CD14-positive monocyte (primary cell): ENCODE measurements around the gene TMIGD1. TPM values are rescaled to one million over a fixed set of nuclear protein-coding genes. Genes with fewer than 3 reads are reported as not detected.

Experiments used
- DNase-seq, 3 donors: peaks; one replicate each; pipeline ENCODE4 v3.0.0-alpha.2; 2011 to 2022
- H2AFZ ChIP-seq: 2 replicates; pipeline ENCODE4 v1.6.0; 2012; ENCODE audit warnings: mild to moderate bottlenecking, low read depth, low read length, inconsistent platforms; ENCODE audit not compliant: insufficient read depth, poor library complexity, severe bottlenecking
- H3K27ac ChIP-seq, 2 donors: 1 replicate in 1 of 2; 2 replicates in 1 of 2; pipeline ENCODE4 v1.5.1; 2012 to 2013; ENCODE audit warnings: low read length in 2 of 2, control low read depth in 1 of 2, inconsistent platforms in 1 of 2, low read depth in 1 of 2, mild to moderate bottlenecking in 1 of 2
- H3K27me3 ChIP-seq, 2 donors: one replicate each; pipeline versions ENCODE4 v1.6.0 to v1.6.1; 2011 to 2013; ENCODE audit warnings: low read length in 2 of 2; ENCODE audit not compliant: control insufficient read depth in 2 of 2, insufficient read depth in 2 of 2
- H3K36me3 ChIP-seq, 2 donors: replicated peaks in 1 of 2; 1 replicate in 1 of 2; 2 replicates in 1 of 2; pipeline versions ENCODE4 v1.5.1 to v1.6.1; 2012 to 2013; ENCODE audit warnings: low read length in 2 of 2, control low read depth in 1 of 2, inconsistent platforms in 1 of 2, mild to moderate bottlenecking in 1 of 2; ENCODE audit not compliant: insufficient read depth in 2 of 2, control insufficient read depth in 1 of 2
- H3K4me1 ChIP-seq, 2 donors: 1 replicate in 1 of 2; 2 replicates in 1 of 2; pipeline versions ENCODE4 v1.5.1 to v1.6.1; 2012 to 2013; ENCODE audit warnings: low read length in 2 of 2, control low read depth in 1 of 2, inconsistent platforms in 1 of 2, mild to moderate bottlenecking in 1 of 2, moderate library complexity in 1 of 2; ENCODE audit not compliant: insufficient read depth in 2 of 2, control insufficient read depth in 1 of 2
- H3K4me2 ChIP-seq: replicated peaks from 2 replicates; pipeline ENCODE3; 2012; ENCODE audit warnings: low read length, moderate library complexity, mild to moderate bottlenecking; ENCODE audit not compliant: poor library complexity, severe bottlenecking; ENCODE audit errors: extremely low read depth
- H3K4me3 ChIP-seq, 3 experiments: fragments of 200-600 bp in 1 of 3; sonication (generic) in 1 of 3; replicated peaks in 1 of 3; 1 replicate in 2 of 3; 2 replicates in 1 of 3; pipeline ENCODE4 v1.5.1; 2011 to 2013; ENCODE audit warnings: low read length in 3 of 3, mild to moderate bottlenecking in 3 of 3, control low read depth in 2 of 3, low read depth in 2 of 3, inconsistent platforms in 1 of 3, moderate library complexity in 1 of 3
- H3K79me2 ChIP-seq: 2 replicates; pipeline ENCODE4 v1.6.0; 2012; ENCODE audit warnings: mild to moderate bottlenecking, control low read depth, inconsistent platforms, low read length, moderate library complexity; ENCODE audit not compliant: insufficient read depth
- H3K9ac ChIP-seq: 2 replicates; pipeline ENCODE4 v1.6.0; 2017; ENCODE audit warnings: low read length, mild to moderate bottlenecking; ENCODE audit not compliant: insufficient read depth, poor library complexity, severe bottlenecking
- H3K9me3 ChIP-seq, 2 donors: replicated peaks in 1 of 2; 1 replicate in 1 of 2; 2 replicates in 1 of 2; pipeline versions ENCODE4 v1.5.1 to v1.6.1; 2012 to 2013; ENCODE audit warnings: low read length in 2 of 2, control low read depth in 1 of 2; ENCODE audit not compliant: control insufficient read depth in 1 of 2, insufficient read depth in 1 of 2
- H4K20me1 ChIP-seq: 2 replicates; pipeline ENCODE4 v1.6.0; 2012; ENCODE audit warnings: mild to moderate bottlenecking, low read length, control low read depth, moderate library complexity; ENCODE audit not compliant: insufficient read depth
- H3K27ac Mint-ChIP-seq, 7 donors: one replicate each; pipeline ENCODE4 v1.8.0; 2020; ENCODE audit warnings: mild to moderate bottlenecking in 7 of 7, mixed read lengths in 7 of 7, moderate library complexity in 6 of 7, inconsistent platforms in 2 of 7
- H3K27me3 Mint-ChIP-seq, 3 donors: one replicate each; pipeline ENCODE4 v1.8.0; 2021 to 2022; ENCODE audit warnings: low read depth in 3 of 3, mild to moderate bottlenecking in 3 of 3, mixed read lengths in 3 of 3, moderate library complexity in 3 of 3, inconsistent platforms in 1 of 3
- H3K36me3 Mint-ChIP-seq, 2 donors: one replicate each; pipeline ENCODE4 v1.8.0; 2020; ENCODE audit warnings: mixed read lengths in 2 of 2, inconsistent platforms in 1 of 2, mild to moderate bottlenecking in 1 of 2
- H3K4me1 Mint-ChIP-seq: one replicate; pipeline ENCODE4 v1.8.0; 2020; ENCODE audit warnings: mild to moderate bottlenecking, mixed read lengths
- H3K4me3 Mint-ChIP-seq, 2 donors: one replicate each; pipeline ENCODE4 v1.8.0; 2020; ENCODE audit warnings: mild to moderate bottlenecking in 2 of 2, mixed read lengths in 2 of 2, moderate library complexity in 1 of 2
- H3K9me3 Mint-ChIP-seq, 7 donors: one replicate each; pipeline ENCODE4 v1.8.0; 2020 to 2022; ENCODE audit warnings: mixed read lengths in 7 of 7, mild to moderate bottlenecking in 6 of 7, moderate library complexity in 6 of 7, inconsistent platforms in 2 of 7
- CTCF ChIP-seq: fragments of 200-600 bp; IDR thresholded peaks from one replicate; pipeline ENCODE4 v1.8.0; 2022; ENCODE audit warnings: antibody characterized with exemption, mild to moderate bottlenecking
- WGBS: methylation state at CpG from one replicate; pipeline ENCODE4 v1.1.5; 2013; ENCODE audit warnings: missing lambda C conversion rate; ENCODE audit not compliant: insufficient coverage; 5-methylcytosine and 5-hydroxymethylcytosine counted together
- intact Hi-C, 2 donors: fragments of 100-400 bp; cut with micrococcal nuclease; formaldehyde crosslinking; loops; one replicate each; pipeline versions ENCODE4 v1.15.0 to v1.15.1; 2023
- polyA plus RNA-seq, 3 donors: library from polyadenylated mRNA; depleted of rRNA in 1 of 3; unstranded in 2 of 3; stranded (reverse) in 1 of 3; fragments of 300-500 nt in 2 of 3; fragments of >200 nt in 1 of 3; fragmentation: Illumina TruSeq in 2 of 3; gene quantifications; 1 replicate in 2 of 3; 2 replicates in 1 of 3; pipeline ENCODE4 v1.2.3, GENCODE V29; 2012 to 2021

TMIGD1 gene
- polyA plus RNA-seq, 3 donors = not detected

DNA sequence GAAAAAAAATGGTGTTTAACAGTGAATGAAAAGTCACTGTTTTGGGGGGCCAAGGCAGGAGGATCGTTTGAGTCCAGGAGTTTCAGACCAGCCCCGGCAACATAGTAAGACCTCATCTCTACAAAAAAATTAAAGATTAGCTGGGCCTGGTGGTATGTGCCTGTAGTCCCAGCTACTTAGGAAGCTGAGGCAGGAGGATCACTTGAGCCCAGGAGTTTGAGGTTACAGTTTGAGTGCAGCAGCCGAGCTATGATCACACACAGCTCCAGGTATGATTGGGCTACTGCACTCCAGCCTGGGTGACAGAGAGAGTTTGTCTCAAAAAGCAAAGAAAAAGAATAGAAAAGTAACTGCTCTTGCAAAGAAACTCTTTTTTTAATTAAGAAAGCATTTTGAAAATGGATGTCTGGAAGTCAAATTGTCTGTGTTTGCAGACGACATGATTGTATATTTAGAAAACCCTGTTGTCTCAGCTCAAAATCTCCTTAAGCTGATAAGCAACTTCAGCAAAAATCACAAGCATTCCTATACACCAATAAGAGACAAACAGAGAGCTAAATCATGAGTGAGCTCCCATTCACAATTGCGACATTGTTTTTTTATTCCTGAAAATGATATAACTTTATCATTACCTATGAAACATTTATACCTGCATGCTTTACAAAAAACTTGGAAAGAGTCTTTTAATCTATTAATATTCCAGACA is 24.4 kb upstream of the TMIGD1 start:
- intact Hi-C loops = no loop called here
- Histone ChIP-seq H3K9me3 (peaks cover 5 to 14% of the 10 kb centered on the region in 2 donors), H2AFZ (no peak overlapping the region), H4K20me1 (no peaks in the 10 kb centered on the region), H3K36me3 (no peaks in the 10 kb centered on the region), H3K9ac (no peak overlapping the region), H3K4me1 (peaks cover 29 to 55% of the 10 kb centered on the region in 2 donors), H3K27me3 (no peaks in the 10 kb centered on the region), H3K27ac (no peak overlapping the region), H3K4me2 (no peak overlapping the region), H3K79me2 (no peaks in the 10 kb centered on the region), H3K4me3 (no peak overlapping the region)
- no CpG with 5 or more reads among the region's 5 CpGs for WGBS
- H3K4me1 Mint-ChIP-seq = peaks cover 43% of the 10 kb centered on the region
- no peak for TF ChIP-seq CTCF
- no peak for DNase-seq
- no peak overlapping the region for H3K4me3 Mint-ChIP-seq
- no peak overlapping the region for H3K27ac Mint-ChIP-seq
- H3K36me3 Mint-ChIP-seq = peaks cover 0 to 2% of the 10 kb centered on the region in 2 donors
- no peaks in the 10 kb centered on the region for H3K27me3 Mint-ChIP-seq
- H3K9me3 Mint-ChIP-seq = peaks cover 0 to 16% (median 7%) of the 10 kb centered on the region in 7 donors

- Histone ChIP-seq H3K4me2 (no peak overlapping the region), H3K4me1 (peaks cover 34 to 55% of the 10 kb centered on the region in 2 donors), H3K4me3 (no peak overlapping the region), H3K79me2 (no peaks in the 10 kb centered on the region), H3K9ac (no peak overlapping the region), H2AFZ (no peak overlapping the region), H3K27me3 (no peaks in the 10 kb centered on the region), H3K36me3 (no peaks in the 10 kb centered on the region), H4K20me1 (no peaks in the 10 kb centered on the region), H3K9me3 (peaks cover 5 to 12% of the 10 kb centered on the region in 2 donors), H3K27ac (no peak overlapping the region)
- Mint-ChIP-seq H3K4me3 (no peak overlapping the region), H3K27me3 (no peaks in the 10 kb centered on the region), H3K27ac (no peak overlapping the region), H3K4me1 (peaks cover 43% of the 10 kb centered on the region), H3K9me3 (peaks cover 0 to 16% (median 7%) of the 10 kb centered on the region in 7 donors), H3K36me3 (peaks cover 0 to 2% of the 10 kb centered on the region in 2 donors)
- no peak for TF ChIP-seq CTCF
- intact Hi-C loops = no loop called here
- DNase-seq = no peak
These were observed 23.6 kb upstream of the TMIGD1 start for GRCh38 chr17:30357476-30357875.
